Measurements from ENCODE around the gene ETHE1. TPM values are rescaled to one million over a fixed set of nuclear protein-coding genes. Genes with fewer than 3 reads are reported as not detected.

Gene ETHE1
- total and polyA plus RNA-seq, 2 donors (not counting 1 experiment from before 2014, with no cell fraction given), result 16.0 to 39.4 TPM

DNA sequence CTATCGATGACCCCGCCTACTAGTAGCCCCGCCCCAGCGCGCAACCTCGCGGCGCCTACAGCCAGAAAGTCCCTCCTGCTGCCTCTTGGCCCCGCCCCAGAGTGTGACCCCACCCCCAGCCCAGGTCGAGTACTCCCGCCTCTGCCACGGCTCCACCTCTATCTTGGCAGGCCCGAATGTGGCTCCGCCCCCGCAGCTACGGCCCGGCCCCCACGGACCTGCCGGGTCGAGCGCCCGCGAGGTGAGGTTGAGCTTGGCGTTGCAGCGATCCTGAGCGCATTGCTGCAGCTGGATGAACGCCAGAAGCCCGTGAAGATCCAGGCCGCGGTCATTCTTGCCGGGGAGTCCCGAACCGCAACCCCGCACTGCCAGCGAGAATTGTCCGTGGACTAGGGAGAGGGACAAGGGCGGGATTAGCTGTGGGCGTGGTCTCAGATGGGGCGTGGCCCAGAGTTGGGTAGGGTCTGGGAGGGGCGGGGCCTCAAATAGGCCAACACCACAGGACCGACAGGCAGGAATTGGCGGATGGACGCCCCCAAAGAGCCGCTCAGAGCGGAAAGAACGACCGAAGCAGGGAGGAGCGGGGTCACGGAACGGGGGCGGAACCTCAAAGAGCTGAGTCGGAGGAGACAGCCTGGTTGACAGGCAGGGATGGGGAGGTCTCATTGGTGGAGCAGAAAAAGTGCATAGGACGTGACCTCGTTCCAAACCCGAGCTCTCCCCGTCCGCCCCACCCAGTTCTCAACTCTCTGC is 63.4 kb downstream of the ETHE1 start:
- peaks cover 15% of the 10 kb centered on the region for H3K4me1 Mint-ChIP-seq
- peak overlapping the region; percentile 97 for H3K4me3 Mint-ChIP-seq
- Histone ChIP-seq H3K36me3 (replicated peaks in 1 of 2; ENCODE audit: control extremely low read depth in 1 of 2, control insufficient read depth in 1 of 2, extremely low read depth in 1 of 2, insufficient read depth in 2 of 2, low read length in 1 of 2) (no peaks in the 10 kb centered on the region), H4K20me1 (ENCODE audit: control insufficient read depth, insufficient read depth, low read length, poor library complexity, severe bottlenecking) (no peaks in the 10 kb centered on the region), H3K27me3 (replicated peaks in 1 of 4; ENCODE audit: control extremely low read depth in 1 of 4, control insufficient read depth in 3 of 4, insufficient read depth in 4 of 4, low read length in 3 of 4) (peaks cover 0 to 12% (median 5%) of the 10 kb centered on the region in 4 experiments), H3K27ac (ENCODE audit: low read length in 2 of 2) (peak overlapping the region; percentile 30 to 40), H3K4me1 (ENCODE audit: control insufficient read depth in 2 of 2, insufficient read depth in 2 of 2, low read length in 2 of 2) (peaks cover 8 to 14% of the 10 kb centered on the region in 2 donors), H3K9ac (ENCODE audit: low read length) (peak overlapping the region; percentile 82), H3K79me2 (ENCODE audit: control insufficient read depth, insufficient read depth, low read length) (no peaks in the 10 kb centered on the region), H3K4me2 (replicated peaks; ENCODE audit: low read depth, low read length, poor library complexity, severe bottlenecking) (peak overlapping the region; percentile 96), H2AFZ (ENCODE audit: insufficient read depth, low read depth, low read length, poor library complexity, severe bottlenecking) (peak overlapping the region; percentile 84), H3K4me3 (ENCODE audit: control extremely low read depth in 1 of 5, extremely low read depth in 1 of 5, insufficient read depth in 1 of 5, low read depth in 2 of 5, low read length in 4 of 5) (peak overlapping the region; percentile 13 to 96 (median 77)), H3K9me3 (ENCODE audit: control extremely low read depth in 1 of 3, control insufficient read depth in 2 of 3, insufficient read depth in 1 of 3, low read length in 2 of 3) (peaks cover 0 to 22% (median 0%) of the 10 kb centered on the region in 3 donors)
- H3K27me3 Mint-ChIP-seq, result peaks cover 4% of the 10 kb centered on the region
- intact Hi-C loops (cut with micrococcal nuclease), result loop anchor here (1.0 to 5.0 kb wide), 6 partner anchors 12 to 205 kb away; partner anchors contain the start of genes PHLDB3 and ZNF428
- ChIA-PET POLR2A (interaction anchor here (0.6 to 2.1 kb wide), 6 partner anchors 25 to 1289 kb away, joined by 3 to 13 read pairs (median 6); partner anchors contain the start of genes PHLDB3 and ZNF575), CTCF (interaction anchor here (0.8 to 3.6 kb wide), 14 partner anchors 10 to 133 kb away, joined by 3 to 21 read pairs (median 6); partner anchors contain the start of genes IRGQ, ZNF575 and ZNF576)
- WGBS (ENCODE audit: insufficient coverage), result 0% methylated on average over 50 of the region's 57 CpGs
- no peaks in the 10 kb centered on the region for H3K9me3 Mint-ChIP-seq (ENCODE audit: insufficient read depth)
- H3K27ac Mint-ChIP-seq, result peak overlapping the region; percentile 85
- DNase-seq, result peak; percentile 98
- TF ChIP-seq EZH2 (IDR thresholded peaks at IDR 0.05; ENCODE audit: borderline replicate concordance, insufficient read depth, low read depth, low read length, poor library complexity, severe bottlenecking), result no peak
- TF ChIP-seq, protein P1, sequence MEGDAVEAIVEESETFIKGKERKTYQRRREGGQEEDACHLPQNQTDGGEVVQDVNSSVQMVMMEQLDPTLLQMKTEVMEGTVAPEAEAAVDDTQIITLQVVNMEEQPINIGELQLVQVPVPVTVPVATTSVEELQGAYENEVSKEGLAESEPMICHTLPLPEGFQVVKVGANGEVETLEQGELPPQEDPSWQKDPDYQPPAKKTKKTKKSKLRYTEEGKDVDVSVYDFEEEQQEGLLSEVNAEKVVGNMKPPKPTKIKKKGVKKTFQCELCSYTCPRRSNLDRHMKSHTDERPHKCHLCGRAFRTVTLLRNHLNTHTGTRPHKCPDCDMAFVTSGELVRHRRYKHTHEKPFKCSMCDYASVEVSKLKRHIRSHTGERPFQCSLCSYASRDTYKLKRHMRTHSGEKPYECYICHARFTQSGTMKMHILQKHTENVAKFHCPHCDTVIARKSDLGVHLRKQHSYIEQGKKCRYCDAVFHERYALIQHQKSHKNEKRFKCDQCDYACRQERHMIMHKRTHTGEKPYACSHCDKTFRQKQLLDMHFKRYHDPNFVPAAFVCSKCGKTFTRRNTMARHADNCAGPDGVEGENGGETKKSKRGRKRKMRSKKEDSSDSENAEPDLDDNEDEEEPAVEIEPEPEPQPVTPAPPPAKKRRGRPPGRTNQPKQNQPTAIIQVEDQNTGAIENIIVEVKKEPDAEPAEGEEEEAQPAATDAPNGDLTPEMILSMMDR (IDR thresholded peaks at IDR 0.05), result no peak
- peak; percentile 92 for ATAC-seq (ENCODE audit: low read depth)

Data from B cell (primary cell).